HepG2 (cell line): ENCODE measurements around the gene PLPPR2. TPM values are rescaled to one million over a fixed set of nuclear protein-coding genes. Genes with fewer than 3 reads are reported as not detected.
A peak's percentile ranks its signal among the peaks of the same experiment; 100 is the strongest.

Experiments used
- CBX2 ChIP-seq, 2 experiments: fragments of 200-600 bp in 1 of 2; sonication (generic); formaldehyde crosslinking in 1 of 2; IDR thresholded peaks; 2 replicates each; pipeline versions ENCODE4 v1.7.0 to v1.8.1; 2018 to 2022; ENCODE audit warnings: low read depth in 2 of 2, low read length in 1 of 2, mild to moderate bottlenecking in 1 of 2, missing genetic modification reagents in 1 of 2
- CEBPG ChIP-seq: IDR thresholded peaks from 2 replicates; pipeline ENCODE4 v1.6.1; 2016
- EP300 ChIP-seq, 3 experiments: sonication (generic) in 1 of 3; formaldehyde crosslinking in 1 of 3; IDR thresholded peaks; 2 replicates each; pipeline versions ENCODE4 v1.5.1 to v1.6.1; 2011 to 2020; ENCODE audit warnings: low read depth in 2 of 3, low read length in 2 of 3, borderline replicate concordance in 1 of 3, improper control_type of control experiment in 1 of 3, mild to moderate bottlenecking in 1 of 3, missing genetic modification reagents in 1 of 3, moderate library complexity in 1 of 3
- ERF ChIP-seq: IDR thresholded peaks from 2 replicates; pipeline ENCODE4 v1.6.1; 2018; ENCODE audit warnings: missing biosample characterization, missing genetic modification reagents
- KDM1A ChIP-seq: IDR thresholded peaks from 2 replicates; pipeline ENCODE4 v1.6.1; 2016; ENCODE audit warnings: missing compliant biosample characterization
- NCOA5 ChIP-seq: sonication (generic); formaldehyde crosslinking; IDR thresholded peaks from 2 replicates; pipeline ENCODE4 v1.4.0; 2020; ENCODE audit warnings: missing genetic modification reagents
- NFKBIZ ChIP-seq: IDR thresholded peaks from 2 replicates; pipeline ENCODE4 v1.6.1; 2018; ENCODE audit warnings: missing genetic modification reagents, missing compliant biosample characterization
- NONO ChIP-seq, 2 experiments: fragments of 450-650 bp in 1 of 2; sonication (generic) in 1 of 2; formaldehyde crosslinking in 1 of 2; IDR thresholded peaks in 1 of 2; conservative IDR thresholded peaks in 1 of 2; 2 replicates each; pipeline versions ENCODE4 v1.6.1 to v1.8.0; 2017 to 2022; ENCODE audit warnings: mild to moderate bottlenecking in 1 of 2, missing genetic modification reagents in 1 of 2, moderate library complexity in 1 of 2
- NR2F2 ChIP-seq: IDR thresholded peaks from 2 replicates; pipeline ENCODE4 v1.6.1; 2012; ENCODE audit warnings: low read depth, inconsistent platforms, borderline replicate concordance
- RAD21 ChIP-seq: fragments of 450-650 bp; formaldehyde crosslinking; IDR thresholded peaks from 2 replicates; pipeline ENCODE4 v1.5.0; 2020; ENCODE audit warnings: mild to moderate bottlenecking
- REPIN1 ChIP-seq: sonication (generic); formaldehyde crosslinking; IDR thresholded peaks from 2 replicates; pipeline ENCODE4 v1.8.0; 2022; ENCODE audit warnings: missing genetic modification reagents, low read depth, mild to moderate bottlenecking, borderline replicate concordance
- SAFB2 ChIP-seq: sonication (generic); formaldehyde crosslinking; IDR thresholded peaks from 2 replicates; pipeline ENCODE4 v1.5.1; 2020; ENCODE audit warnings: missing genetic modification reagents, low read depth, mild to moderate bottlenecking, borderline replicate concordance
- SIX1 ChIP-seq: sonication (generic); formaldehyde crosslinking; IDR thresholded peaks from 2 replicates; pipeline ENCODE4 v1.4.0; 2020; ENCODE audit warnings: missing genetic modification reagents, borderline replicate concordance
- SP140L ChIP-seq: sonication (generic); formaldehyde crosslinking; IDR thresholded peaks from 2 replicates; pipeline ENCODE4 v1.4.0; 2020; ENCODE audit warnings: missing genetic modification reagents, borderline replicate concordance
- TBL1XR1 ChIP-seq: fragments of 150-350 bp; IDR thresholded peaks from 2 replicates; pipeline ENCODE4 v1.6.1; 2014; ENCODE audit warnings: borderline replicate concordance, low read length; ENCODE audit not compliant: partially characterized antibody
- TEAD3 ChIP-seq: optimal IDR thresholded peaks from 2 replicates; pipeline ENCODE3; 2016; ENCODE audit warnings: borderline replicate concordance
- ZBTB7B ChIP-seq: sonication (generic); formaldehyde crosslinking; IDR thresholded peaks from 2 replicates; pipeline ENCODE4 v1.4.0; 2020; ENCODE audit warnings: missing genetic modification reagents
- ZFP62 ChIP-seq: sonication (generic); formaldehyde crosslinking; IDR thresholded peaks from 2 replicates; pipeline ENCODE4 v1.4.0; 2020; ENCODE audit warnings: missing genetic modification reagents
- ZFP90 ChIP-seq: sonication (generic); formaldehyde crosslinking; IDR thresholded peaks from 2 replicates; pipeline ENCODE4 v1.8.0; 2022; ENCODE audit warnings: missing genetic modification reagents, mild to moderate bottlenecking, inconsistent platforms, borderline replicate concordance
- ZNF101 ChIP-seq: sonication (generic); formaldehyde crosslinking; IDR thresholded peaks from 2 replicates; pipeline ENCODE4 v1.4.0; 2020; ENCODE audit warnings: mild to moderate bottlenecking, low read depth, missing genetic modification reagents, borderline replicate concordance
- ZNF256 ChIP-seq: sonication (generic); formaldehyde crosslinking; conservative IDR thresholded peaks from 2 replicates; pipeline ENCODE4 v1.4.0; 2020; ENCODE audit warnings: missing genetic modification reagents
- ZNF292 ChIP-seq: sonication (generic); formaldehyde crosslinking; IDR thresholded peaks from 2 replicates; pipeline ENCODE4 v1.8.1; 2022; ENCODE audit warnings: mild to moderate bottlenecking, low read depth, missing genetic modification reagents, borderline replicate concordance
- ZNF549 ChIP-seq: sonication (generic); formaldehyde crosslinking; IDR thresholded peaks from 2 replicates; pipeline ENCODE4 v1.5.0; 2020; ENCODE audit warnings: missing genetic modification reagents
- ZNF616 ChIP-seq: sonication (generic); formaldehyde crosslinking; IDR thresholded peaks from 2 replicates; pipeline ENCODE4 v1.5.0; 2020; ENCODE audit warnings: low read depth, mild to moderate bottlenecking, missing genetic modification reagents
- polyA plus RNA-seq, 8 experiments: library from polyadenylated mRNA; depleted of rRNA in 3 of 8; stranded (reverse) in 7 of 8; unstranded in 1 of 8; fragments of >200 nt; fragmentation: Illumina TruSeq in 4 of 8; extraction: Trizol in 4 of 8; gene quantifications; 2 replicates each; pipeline versions ENCODE4 v1.2.1 to v1.2.3, GENCODE V29; 2011 to 2016; ENCODE audit warnings: low read depth in 4 of 8, missing spikeins in 1 of 8, mixed read lengths in 1 of 8; ENCODE audit not compliant: insufficient read depth in 1 of 8
- total RNA-seq, 5 experiments: library from RNA; depleted of rRNA; stranded (reverse); fragments of >200 nt; fragmentation: Illumina TruSeq; extraction: Trizol; gene quantifications; 2 replicates each; pipeline ENCODE4 v1.2.3, GENCODE V29; 2016; ENCODE audit warnings: low read depth in 1 of 5
- TF ChIP-seq, protein P1 (sequence below): sonication (generic); formaldehyde crosslinking; IDR thresholded peaks from 2 replicates; pipeline ENCODE4 v1.9.0; 2021; ENCODE audit warnings: missing genetic modification reagents, mild to moderate bottlenecking, borderline replicate concordance
- TF ChIP-seq, protein P2 (sequence below): sonication (generic); formaldehyde crosslinking; IDR thresholded peaks from 2 replicates; pipeline ENCODE4 v1.4.0; 2020; ENCODE audit warnings: mild to moderate bottlenecking, missing genetic modification reagents

PLPPR2 gene
- total and polyA plus RNA-seq, 2 of the 13 experiments (the other 11 are each of a cell fraction or from before 2014, with no cell fraction given) = 1.5 to 2.1 TPM

DNA sequence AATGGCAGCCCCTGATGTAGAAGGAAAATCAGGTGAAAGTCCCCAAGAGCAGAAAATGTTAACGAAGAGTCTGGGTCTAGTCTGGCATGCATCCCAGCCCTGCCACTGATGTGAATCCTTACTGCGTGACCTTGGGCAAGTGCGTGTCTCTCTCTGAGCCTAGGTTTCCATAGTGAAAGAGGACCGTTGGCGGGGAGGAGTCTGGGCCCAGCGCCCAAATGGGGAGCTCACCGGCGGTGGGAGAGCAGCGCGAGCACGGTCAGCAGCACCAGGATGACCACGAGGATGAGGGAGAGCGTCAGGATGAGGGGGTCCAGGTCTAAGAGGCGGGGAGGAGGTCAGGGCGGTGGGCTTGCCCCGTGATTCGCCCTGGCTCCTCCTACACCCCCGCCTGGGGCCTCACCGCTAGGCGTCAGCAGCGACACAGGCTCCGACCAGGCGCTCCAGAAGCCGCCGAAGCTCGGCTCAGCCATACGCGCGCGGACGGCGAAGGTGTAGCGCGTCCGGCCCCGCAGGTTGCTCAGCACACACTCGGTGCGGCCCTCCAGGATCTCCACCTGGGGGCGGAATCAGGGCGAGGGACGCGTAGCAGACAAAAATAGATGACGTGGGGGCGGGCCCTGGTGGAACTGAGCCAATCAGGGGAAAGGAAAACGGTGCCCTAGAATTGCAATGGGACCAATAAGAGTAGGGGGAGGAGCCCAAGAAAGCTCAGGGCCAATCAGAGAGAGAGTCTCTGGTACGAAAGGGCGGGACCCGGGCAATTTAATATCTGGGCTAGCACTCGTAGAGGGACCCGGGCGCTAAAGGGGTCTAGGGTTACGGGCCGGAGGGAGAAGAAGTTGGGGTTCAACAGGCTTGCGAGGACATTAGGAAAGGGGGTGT is 25.7 kb downstream of the PLPPR2 start (continued):
- TF ChIP-seq TBL1XR1 (no peak), ZNF292 (0 out of 2 replicates have a peak, but pooled peaks have one; percentile 23), NONO (IDR thresholded peaks at IDR 0.05) (no peak), NONO (CRISPR knock-in tag; conservative IDR thresholded peaks at IDR 0.05) (peak; percentile 78; the same call in 1 of the 2 replicates), RAD21 (CRISPR knock-in tag) (peak; percentile 94), ZNF549 (CRISPR knock-in tag) (no peak), ZNF256 (CRISPR knock-in tag) (0 out of 2 replicates have a peak, but pooled peaks have one; percentile 20), NFKBIZ (no peak), ZFP62 (CRISPR knock-in tag) (no peak), NR2F2 (no peak), ZFP90 (peak; percentile 83), SAFB2 (CRISPR knock-in tag) (peak; percentile 54; the same call in 1 of the 2 replicates), ZBTB7B (CRISPR knock-in tag) (peak; percentile 53; the same call in 1 of the 2 replicates), KDM1A (CRISPR knock-in tag) (no peak), TEAD3 (CRISPR knock-in tag) (peak; percentile 59), ZNF616 (CRISPR knock-in tag) (0 out of 2 replicates have a peak, but pooled peaks have one; percentile 59), REPIN1 (peak; percentile 86; the same call in 1 of the 2 replicates), CEBPG (CRISPR knock-in tag) (peak; percentile 50), SP140L (CRISPR knock-in tag) (no peak), EP300 (IDR thresholded peaks at IDR 0.05; ENCODE audit: low read depth in 2 of 2, low read length in 2 of 2) (no peak; a peak in 1 of 4 replicates), EP300 (CRISPR knock-in tag; IDR thresholded peaks at IDR 0.05; ENCODE audit: borderline replicate concordance) (no peak), CBX2 (IDR thresholded peaks at IDR 0.05; ENCODE audit: low read depth, low read length) (no peak), CBX2 (CRISPR knock-in tag; IDR thresholded peaks at IDR 0.05; ENCODE audit: low read depth) (no peak), NCOA5 (CRISPR knock-in tag) (no peak), ERF (peak; percentile 79), ZNF101 (CRISPR knock-in tag) (no peak), SIX1 (no peak)
- TF ChIP-seq, protein P1, sequence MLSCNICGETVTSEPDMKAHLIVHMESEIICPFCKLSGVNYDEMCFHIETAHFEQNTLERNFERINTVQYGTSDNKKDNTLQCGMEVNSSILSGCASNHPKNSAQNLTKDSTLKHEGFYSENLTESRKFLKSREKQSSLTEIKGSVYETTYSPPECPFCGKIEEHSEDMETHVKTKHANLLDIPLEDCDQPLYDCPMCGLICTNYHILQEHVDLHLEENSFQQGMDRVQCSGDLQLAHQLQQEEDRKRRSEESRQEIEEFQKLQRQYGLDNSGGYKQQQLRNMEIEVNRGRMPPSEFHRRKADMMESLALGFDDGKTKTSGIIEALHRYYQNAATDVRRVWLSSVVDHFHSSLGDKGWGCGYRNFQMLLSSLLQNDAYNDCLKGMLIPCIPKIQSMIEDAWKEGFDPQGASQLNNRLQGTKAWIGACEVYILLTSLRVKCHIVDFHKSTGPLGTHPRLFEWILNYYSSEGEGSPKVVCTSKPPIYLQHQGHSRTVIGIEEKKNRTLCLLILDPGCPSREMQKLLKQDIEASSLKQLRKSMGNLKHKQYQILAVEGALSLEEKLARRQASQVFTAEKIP (CRISPR knock-in tag) = no peak
- TF ChIP-seq, protein P2, sequence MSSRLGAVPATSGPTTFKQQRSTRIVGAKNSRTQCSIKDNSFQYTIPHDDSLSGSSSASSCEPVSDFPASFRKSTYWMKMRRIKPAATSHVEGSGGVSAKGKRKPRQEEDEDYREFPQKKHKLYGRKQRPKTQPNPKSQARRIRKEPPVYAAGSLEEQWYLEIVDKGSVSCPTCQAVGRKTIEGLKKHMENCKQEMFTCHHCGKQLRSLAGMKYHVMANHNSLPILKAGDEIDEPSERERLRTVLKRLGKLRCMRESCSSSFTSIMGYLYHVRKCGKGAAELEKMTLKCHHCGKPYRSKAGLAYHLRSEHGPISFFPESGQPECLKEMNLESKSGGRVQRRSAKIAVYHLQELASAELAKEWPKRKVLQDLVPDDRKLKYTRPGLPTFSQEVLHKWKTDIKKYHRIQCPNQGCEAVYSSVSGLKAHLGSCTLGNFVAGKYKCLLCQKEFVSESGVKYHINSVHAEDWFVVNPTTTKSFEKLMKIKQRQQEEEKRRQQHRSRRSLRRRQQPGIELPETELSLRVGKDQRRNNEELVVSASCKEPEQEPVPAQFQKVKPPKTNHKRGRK (CRISPR knock-in tag) = 0 out of 2 replicates have a peak, but pooled peaks have one; percentile 69
